ENCODE results near the gene GNAL.
A peak's percentile ranks its signal among the peaks of the same experiment; 100 is the strongest.

GNAL gene

DNA sequence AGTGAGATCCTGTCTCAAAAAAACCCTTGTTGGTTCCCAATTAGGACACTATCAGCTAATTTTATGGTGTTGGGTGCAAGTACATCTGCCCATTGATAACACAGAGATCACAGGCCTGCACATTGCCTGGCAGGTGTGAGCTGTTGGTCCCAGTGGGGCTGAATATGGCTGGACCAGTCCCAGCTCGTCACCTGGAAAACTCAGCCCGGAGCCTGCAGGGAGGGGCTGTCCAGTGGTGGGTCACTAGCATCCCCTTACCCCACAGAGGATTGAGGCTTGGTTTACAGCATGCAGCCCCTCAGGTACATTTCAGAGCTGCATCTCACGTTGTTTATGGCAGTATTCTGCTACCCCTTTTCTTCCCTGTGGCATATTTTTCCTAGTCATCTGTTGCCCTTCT, 121.3 kb downstream of the GNAL start:
- no peak for DNase-seq

DNA sequence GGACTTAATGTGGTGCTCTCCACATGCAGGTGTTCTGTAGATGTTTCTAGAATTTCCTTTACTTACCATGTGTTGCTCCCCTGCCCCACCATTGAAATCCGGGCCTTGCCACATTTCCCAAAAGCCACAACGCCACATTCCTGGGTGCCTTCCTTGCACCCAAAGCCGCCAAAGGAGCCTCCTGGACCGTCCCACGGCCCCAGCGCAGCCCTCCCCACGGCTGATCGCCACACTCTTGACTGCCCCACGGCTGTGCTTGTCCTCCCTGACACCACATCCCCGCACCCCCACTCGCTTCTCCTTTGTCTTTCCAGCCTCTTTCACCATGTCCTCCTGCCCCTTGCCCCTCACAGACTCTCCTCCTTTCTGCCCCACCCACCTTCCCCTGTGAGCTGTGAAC, 121.9 kb downstream of the GNAL start:
- DNase-seq, result no peak

DNA sequence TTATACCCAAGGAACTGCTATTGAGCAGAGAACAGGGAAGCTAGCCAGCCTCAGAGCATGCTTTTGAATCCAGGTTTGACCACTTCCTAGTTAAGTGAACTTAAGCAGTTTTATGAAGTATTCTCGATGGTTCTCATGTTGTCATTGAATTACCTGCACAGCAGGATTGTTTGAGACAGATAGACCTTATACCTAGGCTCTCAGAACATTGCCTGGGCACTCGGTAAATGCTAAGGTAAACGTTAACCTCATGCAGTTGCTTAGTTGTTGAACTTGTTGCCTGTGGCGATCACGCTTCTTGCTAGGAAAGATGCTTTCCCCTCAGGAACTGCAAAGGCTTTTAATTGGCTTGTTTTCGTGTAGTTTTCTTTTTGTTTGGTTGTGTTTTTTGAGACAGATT, 128.2 kb downstream of the GNAL start:
- no peak for DNase-seq

DNA sequence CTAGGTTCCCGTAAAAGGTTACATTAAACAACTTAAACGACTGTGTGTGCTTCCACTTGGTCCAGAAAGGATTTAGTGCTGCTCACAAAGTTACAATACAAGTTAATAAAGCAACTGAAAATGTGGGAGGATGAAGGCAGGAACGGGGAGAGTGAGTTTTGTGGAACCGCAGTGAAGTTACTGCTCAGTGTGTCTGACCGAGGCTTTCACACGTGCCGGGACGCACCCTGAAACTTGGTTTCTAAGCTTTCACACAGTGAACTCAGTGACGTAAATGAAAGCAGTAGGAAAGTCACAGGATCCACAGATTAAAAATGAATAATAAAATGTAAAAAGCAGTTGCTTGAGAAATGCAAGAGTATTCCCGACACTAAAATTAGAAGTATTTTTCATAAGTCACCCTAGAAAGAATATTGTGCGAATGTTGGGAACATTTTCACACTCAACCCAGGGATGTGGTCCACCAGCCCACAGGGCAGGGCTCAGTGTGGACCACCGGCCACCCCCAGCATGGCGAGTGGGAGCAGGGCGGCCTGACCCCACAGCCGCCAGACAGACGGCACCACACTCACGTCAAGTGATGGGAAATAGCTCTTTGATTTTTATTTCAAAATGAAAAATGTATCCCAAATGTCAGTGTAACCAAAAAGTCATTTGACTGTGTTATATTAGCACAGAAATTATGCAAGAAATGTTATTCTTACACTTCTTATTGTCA, 129.6 kb downstream of the GNAL start:
- no peak for DNase-seq

DNA sequence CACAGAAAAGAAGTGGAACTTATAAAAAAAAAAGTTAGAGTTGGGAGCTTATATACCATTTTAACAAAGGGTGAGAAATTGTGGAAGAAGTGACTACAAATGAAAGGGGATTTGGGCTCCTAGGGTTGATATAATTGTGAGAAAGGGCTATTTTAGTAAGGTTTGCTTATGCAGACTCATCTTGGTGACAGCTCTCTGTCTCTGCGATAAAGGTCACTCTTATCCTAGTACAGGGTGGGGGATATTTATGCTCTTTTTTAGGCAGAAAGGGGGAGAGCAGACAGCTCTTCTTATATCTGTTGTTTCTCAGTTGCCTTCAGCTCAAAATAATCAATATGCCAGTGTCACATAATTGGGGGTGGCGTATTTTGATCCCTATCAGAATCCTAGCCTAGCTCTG, 130.9 kb downstream of the GNAL start:
- DNase-seq, result no peak

DNA sequence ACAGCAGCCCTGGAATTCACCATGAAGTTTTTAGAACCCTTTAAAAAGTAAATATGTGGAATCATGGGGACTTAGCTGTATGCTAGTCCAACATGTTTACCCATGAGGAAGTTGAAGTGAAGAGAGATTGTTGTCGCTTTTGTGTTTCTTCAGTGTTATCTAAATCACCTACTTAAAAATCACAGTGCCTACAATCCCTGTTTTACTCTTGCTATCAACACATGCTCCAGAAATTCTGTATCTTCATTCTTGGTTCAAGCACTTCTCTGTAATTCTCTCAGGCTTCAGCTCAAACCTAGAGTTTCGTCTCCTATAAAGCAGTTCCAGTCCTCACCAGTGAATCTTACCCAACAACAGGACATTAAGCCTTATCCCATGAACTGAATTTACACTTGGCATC, 131.6 kb downstream of the GNAL start:
- no peak for DNase-seq

DNA sequence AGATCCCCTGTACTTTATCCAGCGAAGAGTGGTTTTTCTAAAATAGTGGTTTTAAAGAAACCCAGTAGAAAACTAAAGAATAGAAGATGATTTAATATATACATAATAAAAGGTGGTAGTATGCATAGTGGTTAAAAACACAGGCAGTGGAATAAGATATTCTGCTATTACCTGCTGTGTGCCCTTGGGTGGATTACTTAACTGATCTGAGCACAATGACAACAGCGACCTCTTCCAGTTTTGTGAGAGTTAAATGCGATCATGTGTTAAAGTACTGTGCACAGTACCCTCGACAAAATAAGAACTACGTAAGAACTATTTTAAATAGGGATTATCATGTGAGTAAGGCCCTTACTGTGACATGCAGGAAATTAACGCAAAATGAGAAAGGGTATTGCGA, 132.1 kb downstream of the GNAL start:
- no peak for DNase-seq

DNA sequence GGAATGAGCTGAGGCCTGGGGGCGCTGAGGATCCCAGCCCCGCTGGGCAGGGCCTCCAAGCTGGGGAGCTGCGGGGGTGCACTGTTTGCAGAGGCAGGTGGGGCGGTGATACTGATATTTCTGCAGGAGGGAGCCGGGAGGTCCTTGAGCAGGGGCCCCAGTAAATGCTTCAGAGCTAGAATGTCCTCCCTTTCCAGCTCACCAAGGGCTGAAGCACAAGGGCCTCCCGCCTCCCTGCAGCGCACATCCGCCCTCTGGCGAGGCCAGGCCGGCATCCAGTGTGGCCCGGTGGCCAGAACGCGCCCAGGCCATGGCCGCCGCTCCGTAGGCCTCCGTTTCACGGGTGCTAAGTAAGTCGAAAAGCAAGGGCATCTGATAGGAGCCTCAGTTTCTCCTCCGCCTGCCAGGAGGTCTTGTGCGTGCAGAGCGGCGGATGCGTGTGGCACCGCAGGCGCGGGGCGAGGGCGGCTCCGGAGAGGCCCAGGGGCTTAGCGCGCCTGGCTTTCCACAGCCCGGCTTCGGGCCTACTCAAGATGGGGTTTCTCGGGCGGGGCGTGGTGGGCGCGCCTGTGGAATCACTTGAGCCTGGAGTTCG, 132.7 kb downstream of the GNAL start:
- DNase-seq, result no peak

DNA sequence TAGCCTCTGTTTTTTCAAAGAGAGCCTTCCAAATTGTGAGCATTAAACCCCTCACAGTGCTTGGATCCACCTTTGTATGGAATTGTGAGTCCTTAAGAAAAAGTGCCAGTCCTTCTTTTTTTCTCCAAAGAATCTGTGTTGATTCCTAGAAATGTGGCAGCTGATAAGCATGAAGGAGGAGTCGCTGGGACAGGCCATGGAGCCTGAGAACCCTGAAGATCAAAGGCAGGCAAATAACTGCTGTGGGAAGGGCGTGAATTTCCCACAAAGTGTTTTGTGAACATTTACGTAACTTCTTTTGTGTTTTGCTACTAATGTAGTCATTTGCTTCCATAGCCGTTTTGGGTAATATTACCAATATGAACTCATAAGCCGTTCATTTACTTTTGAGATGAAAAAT, 134.5 kb downstream of the GNAL start:
- DNase-seq, result no peak

DNA sequence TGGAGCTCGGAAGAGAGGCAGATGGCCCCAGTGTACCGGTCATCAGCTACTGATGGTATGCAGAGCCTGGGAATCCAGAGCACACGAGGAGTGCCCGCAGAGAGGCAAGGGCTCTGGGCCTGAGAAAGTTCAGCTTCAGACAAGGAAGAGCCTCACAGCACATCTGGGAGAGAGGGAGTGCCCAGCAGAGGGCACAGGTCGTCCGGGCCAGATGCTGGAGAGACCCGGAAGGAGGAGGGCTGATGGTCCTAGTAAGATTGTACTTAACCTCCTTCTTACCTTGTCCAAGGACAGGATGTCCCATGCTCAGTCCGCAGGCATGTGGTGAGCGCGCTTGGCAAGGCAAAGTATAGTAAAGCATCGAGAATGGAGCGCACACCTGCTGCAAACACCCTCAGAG, 137.8 kb downstream of the GNAL start:
- no peak for DNase-seq

DNA sequence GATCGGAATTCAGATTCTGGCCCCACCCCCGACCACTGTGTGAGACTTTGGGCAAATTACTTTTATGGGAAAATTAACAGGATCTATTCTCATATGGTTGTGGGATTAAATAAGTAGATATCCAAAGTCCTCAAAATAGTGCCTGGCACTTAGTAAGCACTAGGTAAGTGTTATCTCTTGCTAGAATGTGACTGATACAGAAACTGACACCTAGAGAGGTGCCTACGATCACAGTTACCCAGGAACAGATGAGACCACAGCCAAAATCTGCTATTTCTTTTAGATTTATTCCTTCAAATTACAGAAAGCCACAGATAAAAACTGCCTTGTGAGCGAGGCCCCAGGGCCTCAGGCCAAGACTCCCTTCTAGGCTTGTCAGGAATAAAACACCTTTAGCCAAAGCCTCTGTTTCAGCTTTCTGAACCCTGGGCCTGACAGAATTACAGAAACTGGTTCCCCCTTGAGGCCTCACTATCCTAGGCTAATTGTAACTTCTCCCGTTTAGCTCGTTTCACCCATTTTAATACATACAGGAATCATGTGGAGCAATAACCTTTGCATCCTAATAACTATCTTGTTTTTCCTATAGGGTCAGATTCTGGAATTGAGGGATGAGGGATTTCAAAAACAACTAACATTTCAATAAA, 139.8 kb downstream of the GNAL start:
- no peak for DNase-seq

DNA sequence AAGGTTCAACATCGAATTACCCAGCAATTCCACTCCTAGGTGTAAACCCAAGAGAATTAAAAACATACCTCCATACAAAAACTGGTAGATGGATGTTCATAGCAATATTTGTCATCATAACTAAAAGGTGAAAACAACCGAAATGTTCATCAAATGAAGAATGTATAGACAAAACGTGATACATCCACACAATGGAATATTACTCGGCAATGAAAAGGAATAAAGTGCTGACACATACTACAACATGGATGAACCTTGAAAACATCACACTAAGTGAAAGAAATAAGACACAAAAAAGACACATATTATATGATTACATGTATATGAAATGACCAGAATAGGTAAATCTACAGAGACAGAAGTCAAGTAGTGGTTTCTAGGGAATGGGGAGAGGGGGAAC, 141.5 kb downstream of the GNAL start:
- DNase-seq, result no peak

DNA sequence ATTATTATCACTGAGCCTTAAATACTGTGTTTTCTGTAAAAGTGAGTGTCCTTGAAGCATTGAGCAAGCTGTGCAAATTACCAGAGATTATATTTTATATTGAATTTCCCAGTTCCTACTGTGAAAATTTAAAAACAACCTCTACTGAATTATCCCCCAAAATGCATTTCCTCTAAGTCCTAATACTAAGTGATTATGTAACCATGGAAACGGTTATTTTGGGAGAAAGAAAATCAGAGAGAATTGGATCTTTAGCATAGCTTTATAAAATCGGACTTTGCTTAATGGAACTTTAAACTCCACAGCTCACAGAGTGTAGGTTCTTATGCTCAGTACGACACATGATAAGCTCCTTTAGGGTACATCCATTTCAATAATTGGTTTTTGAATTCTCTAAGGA, 142.9 kb downstream of the GNAL start:
- no peak for DNase-seq

DNA sequence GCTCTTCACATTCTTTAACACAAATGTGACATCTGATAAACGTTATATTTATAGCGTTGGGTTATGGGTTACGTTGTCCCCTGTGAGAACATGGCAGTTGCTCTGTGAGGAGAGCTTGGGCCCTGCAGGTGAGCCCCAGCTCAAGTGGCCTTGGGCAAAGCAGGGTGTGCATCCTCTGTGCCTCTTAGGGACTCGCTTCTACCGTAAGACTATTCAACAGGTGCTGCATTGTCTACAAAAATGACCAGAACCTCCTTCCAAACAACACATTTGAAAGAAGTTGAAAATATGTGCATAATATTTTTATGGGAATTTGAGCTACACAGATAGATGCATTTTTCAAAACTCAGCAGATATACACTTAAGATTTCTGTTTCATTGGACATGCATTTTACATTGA, 145.7 kb downstream of the GNAL start:
- DNase-seq, result no peak

DNA sequence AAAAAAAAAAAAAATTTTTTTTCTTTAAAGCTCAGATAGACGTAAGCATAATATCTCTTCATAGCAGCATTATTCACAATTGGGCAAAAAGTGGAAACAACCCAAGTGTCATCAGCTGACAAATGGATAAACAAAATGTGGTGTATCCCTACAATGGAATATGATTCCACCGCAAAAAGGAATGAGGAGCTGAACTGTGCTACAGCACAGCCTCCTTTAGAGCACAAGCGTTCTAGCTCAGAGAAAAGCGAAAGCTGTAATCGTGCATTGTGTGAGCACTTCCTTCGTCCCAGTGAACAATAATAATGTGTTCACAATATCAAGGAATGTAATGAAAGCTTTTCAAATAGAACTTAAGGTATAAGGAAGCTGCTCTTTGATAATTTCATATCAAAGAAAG, 150.5 kb downstream of the GNAL start:
- DNase-seq, result no peak

DNA sequence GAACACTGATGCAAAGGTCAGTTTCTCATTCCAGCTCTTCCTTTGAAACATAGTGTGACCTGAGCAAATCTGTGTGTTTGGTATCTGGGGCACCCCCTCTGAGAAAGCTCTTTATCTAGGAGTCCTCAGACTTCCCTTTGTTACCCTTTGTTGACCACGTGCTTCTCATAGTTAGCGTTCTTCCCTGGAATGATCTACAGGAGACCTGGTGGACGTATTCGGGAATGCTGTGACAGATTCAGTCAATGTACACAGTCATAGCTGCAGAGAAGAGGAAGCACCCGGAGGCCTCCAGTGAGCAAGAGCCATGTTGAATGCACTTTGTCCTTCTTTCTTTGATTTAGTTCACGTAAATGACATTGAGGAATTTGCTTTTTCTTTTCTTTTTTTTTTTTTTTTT, 151.4 kb downstream of the GNAL start:
- DNase-seq, result no peak

DNA sequence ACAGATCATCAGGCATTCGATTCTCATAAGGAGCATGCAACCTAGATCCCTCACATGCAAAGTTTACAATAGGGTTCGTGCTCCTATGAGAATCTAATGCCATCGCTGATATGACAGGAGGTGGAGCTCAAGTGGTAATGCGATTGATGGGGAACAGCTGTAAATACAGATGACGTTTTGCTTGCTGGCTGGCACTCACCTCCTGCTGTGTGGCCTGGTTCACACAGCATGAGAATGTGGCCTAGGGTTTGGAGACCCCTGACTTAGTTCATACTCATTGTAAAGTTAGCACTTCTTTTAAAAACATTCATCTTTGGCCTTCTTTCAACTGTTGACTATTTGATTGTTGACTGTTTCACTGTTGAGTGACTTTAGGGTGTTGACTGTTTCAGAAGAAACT, 153.5 kb downstream of the GNAL start:
- DNase-seq, result no peak

DNA sequence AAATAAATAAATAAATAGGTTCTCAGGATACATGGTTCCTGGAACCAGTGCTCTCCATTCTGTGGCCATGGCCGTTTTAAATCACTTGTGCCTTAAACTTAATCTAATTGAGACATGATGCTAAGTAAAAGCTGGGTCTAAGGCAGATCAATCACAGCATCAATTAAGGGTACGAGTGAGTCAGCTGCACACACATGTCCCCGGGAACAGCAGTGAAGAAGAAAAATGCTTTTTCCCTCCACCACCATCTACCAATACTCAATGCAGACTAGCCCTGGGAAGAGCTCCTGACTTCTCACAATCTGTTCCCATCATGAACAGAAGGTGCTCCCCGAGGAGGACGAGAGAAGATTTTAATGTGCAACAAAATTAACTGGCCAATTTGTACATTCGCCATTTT, 155.4 kb downstream of the GNAL start:
- no peak for DNase-seq

DNA sequence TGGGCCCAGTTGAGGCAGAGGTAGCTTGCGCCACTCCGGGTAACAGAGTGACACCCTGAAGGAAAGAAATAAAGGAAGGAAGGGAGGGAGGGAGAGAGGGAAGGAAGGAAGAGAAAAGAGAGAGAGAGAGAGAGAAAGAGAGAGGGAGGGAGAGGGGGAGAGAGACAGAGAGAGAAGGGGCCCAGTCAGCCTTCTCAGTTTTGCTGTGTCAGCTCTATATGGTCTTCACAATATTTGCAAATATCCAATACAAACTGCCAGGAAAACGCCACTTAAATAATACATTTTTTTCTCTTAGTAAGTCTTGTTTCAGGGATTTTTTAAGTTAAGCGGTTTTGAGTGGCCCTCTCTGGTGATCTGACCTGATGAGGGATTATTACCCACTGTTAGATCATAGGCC, 156.6 kb downstream of the GNAL start:
- DNase-seq, result no peak

DNA sequence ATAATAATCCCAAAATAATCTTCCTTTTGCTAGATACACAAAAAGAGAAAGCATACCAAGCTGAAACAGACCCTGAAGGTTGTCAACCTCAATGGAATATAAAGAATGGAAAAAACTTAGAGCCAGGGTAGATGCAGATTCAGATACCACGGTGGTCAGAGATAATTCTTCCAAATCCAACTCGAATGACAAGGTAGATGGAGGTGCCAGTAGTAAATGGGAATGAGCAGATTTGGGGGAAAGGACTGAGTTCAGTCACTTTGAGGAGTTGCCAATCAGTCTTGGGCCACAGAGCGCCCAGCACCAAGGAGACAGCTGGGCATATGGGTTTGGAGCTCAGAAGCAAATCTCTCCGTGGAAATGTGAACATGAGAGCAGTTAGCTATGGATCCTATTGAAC, 158.7 kb downstream of the GNAL start:
- no peak for DNase-seq

DNA sequence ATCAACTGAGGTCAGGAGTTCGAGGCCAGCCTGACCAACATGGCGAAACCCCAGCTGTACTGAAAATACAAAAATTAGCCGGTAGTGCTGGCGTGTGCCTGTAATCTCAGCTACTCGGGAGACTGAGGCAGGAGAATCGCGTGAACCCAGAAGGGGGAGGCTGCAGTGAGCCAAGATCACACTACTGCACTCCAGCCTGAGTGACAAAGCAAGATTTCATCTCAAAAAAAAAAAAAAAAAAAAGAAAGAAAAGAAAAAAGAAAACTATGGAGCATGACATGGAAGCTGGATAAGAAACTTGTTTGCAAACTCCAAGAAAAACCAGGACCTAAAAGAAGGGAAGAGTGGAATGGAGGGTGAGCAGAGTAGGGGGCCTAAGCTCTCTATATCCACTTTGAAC, 160.2 kb downstream of the GNAL start:
- DNase-seq, result no peak

DNA sequence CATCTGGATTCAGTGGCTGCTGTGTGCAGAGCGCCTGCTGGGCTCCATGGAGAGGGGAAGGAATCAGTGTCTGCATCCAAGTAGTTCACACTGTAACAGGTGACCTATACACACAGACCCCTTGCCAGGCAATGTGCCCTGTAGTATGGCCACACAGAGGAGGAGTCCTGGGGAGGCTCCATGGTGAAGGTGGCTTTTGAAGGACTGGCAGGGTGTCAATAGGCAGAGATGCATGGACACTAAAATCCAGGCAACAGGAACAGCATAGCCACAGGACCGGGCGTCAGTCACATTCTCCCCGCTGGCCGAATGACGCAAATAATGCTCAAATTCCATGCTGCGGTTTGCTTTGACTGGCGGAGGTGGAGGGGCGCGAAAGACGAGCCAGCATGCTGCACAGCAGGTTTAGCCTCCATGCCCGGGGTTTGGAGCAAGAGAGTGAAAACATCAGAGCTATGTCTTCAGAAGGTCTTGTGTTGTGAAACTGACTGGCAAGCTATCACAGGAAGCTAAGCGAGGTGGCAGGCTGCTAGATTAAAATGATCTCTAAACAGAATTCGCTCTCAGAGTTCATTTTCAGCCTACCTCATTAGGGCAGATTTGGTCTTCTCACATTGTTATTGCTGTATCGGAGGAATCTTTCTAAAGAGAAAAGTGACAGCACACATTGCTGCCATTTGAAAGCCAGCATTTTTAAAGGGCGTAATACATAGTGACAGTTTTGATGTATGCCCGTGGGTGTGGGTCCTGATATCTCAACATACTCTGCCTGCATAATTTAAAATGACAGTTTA, 161.0 kb downstream of the GNAL start:
- DNase-seq, result peak; percentile 5 to 79 (median 52)

DNA sequence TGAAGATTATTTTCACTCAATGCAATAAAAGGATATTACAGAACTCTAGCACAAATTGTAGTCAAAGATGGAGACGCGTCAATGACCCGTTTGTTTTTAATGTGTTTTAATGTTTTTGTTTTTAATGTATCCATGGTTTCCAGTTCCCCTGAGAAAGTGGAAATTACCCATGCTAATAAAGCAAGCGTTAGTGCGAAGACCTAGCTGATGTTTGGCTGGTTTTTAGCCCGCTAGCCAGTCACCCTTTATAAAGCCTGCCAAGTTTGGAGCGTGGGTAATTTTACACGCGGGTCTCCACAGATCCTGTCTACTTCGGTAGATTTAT, 161.7 kb downstream of the GNAL start:
- no peak for DNase-seq
